GM12891 (cell line): ENCODE results near the gene NOL11.

Experiments
- DNase-seq: peaks from one replicate; pipeline ENCODE4 v3.0.0; 2011; ENCODE audit warnings: low spot score; ENCODE audit not compliant: insufficient read length
- FAIRE-seq: peaks from 2 replicates; lab custom pipeline; 2011; peaks lifted over from hg19 to GRCh38; lab: Jason Lieb, UNC
- PAX5 ChIP-seq: IDR thresholded peaks from 2 replicates; pipeline ENCODE4 v1.6.1; 2011; ENCODE audit warnings: low read length, moderate library complexity, mild to moderate bottlenecking; ENCODE audit not compliant: insufficient read depth, severe bottlenecking
- POLR2A ChIP-seq: IDR thresholded peaks from 2 replicates; pipeline ENCODE4 v1.6.1; 2011; ENCODE audit warnings: low read depth, low read length, control low read depth
- POLR2AphosphoS5 ChIP-seq: IDR thresholded peaks from 2 replicates; pipeline ENCODE4 v1.6.1; 2011; ENCODE audit warnings: low read depth, low read length, control low read depth
- POU2F2 ChIP-seq: IDR thresholded peaks from 2 replicates; pipeline ENCODE4 v1.6.1; 2011; ENCODE audit warnings: low read depth, mild to moderate bottlenecking, control low read depth, low read length, moderate library complexity
- SPI1 ChIP-seq: IDR thresholded peaks from 2 replicates; pipeline ENCODE4 v1.6.1; 2011; ENCODE audit warnings: low read depth, low read length, control low read depth
- TAF1 ChIP-seq: IDR thresholded peaks from 2 replicates; pipeline ENCODE4 v1.6.1; 2011; ENCODE audit warnings: low read depth, low read length, control low read depth

NOL11 gene

DNA sequence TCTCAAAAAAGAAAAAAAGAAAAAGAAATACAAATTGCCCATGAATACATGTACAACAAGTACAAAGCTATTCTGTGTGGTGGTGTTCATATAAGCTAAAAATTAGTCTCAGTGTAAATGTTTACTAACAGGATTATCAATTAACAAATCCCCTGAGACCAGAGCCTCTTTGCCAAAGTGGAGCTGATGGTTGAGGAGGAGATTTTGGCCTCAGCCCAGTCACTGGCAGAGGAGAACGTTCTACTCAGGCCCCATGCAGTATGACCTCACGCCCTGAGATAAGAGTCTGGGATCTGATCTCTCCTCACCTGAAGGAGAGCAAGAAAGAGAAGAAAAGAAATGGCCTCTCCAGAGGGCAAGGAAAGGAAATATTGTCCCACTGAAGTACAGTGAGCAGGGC, 35.5 kb upstream of the NOL11 start:
- FAIRE-seq (no peak), DNase-seq (no peak)
- TF ChIP-seq SPI1 (no peak), PAX5 (no peak), POU2F2 (no peak), TAF1 (no peak), POLR2A (no peak), POLR2AphosphoS5 (no peak)

DNA sequence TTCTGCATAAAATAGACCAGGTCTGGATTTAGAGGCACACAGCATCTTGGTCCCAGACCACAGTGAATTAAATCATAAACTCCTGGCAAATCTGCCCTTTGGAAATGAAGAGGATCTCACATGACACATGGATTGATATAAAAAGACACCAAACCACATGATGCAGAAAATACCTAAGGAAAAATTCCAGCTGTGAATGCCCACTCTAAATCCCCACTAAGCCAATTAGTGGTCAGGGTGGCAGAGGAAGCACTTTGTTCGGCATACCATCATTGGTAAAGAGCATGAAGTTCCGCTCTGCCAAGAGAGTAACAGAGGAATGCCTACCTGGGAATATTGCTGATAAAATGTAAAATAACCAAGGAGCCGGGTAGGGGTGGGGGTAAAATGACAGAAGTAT, 32.4 kb upstream of the NOL11 start:
- DNase-seq, result no peak
- TF ChIP-seq POU2F2 (no peak), SPI1 (no peak), POLR2AphosphoS5 (no peak), TAF1 (no peak), POLR2A (no peak), PAX5 (no peak)
- no peak for FAIRE-seq

DNA sequence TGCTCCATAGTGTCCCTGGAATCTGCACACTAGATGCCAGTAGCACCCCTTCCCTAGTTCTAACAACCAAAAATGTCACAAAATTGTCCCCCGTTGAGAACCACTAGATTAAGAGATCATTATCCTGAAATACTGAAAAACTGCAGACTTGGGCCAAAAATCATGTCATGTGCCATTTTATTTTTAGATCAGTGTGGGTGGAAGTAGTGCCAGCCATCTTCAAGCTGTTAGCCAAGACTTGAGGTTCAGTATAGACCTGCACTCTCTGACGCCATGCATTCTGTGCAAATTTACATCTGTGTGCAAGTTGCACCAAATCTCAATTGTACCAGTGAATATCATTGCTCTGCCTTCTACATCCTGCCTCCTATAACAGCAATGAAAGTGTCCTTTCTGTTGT, 31.5 kb upstream of the NOL11 start:
- DNase-seq (no peak), FAIRE-seq (no peak)
- TF ChIP-seq POLR2AphosphoS5, result no peak
- TF ChIP-seq TAF1, result no peak
- TF ChIP-seq SPI1, result no peak
- no peak for TF ChIP-seq PAX5
- TF ChIP-seq POLR2A, result no peak
- TF ChIP-seq POU2F2, result no peak

DNA sequence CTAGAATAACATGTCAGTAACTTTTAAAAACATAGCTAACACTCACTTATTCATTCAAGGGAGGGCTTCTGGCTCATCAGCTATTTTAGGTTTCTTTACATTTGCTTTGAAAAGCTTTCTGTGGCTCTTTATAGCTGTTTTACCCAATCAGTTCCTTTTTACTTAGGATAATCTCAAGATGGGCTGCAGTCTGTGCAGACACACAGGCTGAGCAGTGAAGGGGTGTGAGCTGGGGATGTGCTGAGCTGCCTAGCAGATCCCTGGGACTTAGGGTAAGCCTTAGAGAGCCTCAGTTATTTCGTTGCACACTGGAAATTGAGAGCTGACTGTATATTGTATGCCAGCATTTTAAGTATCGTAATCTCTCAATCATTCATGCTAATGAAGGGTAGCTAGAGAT, 30.2 kb upstream of the NOL11 start:
- no peak for DNase-seq
- no peak for TF ChIP-seq SPI1
- TF ChIP-seq POU2F2, result no peak
- no peak for TF ChIP-seq POLR2A
- TF ChIP-seq TAF1, result no peak
- no peak for TF ChIP-seq POLR2AphosphoS5
- TF ChIP-seq PAX5, result no peak
- FAIRE-seq, result no peak

DNA sequence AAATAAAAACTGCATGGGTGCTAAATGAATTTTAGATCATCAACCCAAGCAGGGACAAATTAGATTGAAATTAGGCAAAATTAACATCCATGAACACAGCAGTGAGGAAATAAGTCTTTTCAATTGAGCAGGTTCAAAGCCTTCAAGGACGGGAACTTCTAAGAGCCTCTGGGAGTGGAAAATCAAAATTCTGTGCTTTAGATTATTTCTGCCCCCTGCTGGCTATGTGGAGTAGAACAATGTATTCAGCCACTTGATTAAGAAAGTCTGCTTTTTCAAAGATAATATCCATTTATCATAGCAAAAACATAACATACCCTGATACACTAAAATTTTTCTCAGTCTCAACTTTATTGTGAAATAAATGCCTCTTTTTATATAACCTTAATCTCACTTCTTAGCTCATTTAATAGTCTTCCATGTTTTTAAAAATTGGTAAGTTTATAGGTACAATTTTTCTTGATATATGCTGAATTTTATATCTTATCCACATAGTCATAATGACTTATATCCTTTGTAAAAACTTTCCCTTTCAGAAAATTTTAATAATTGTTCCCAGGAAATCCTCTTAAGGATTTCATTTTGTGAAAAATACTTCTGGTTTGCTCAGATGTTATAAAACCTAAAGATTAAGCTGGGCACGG, 28.1 kb upstream of the NOL11 start:
- no peak for FAIRE-seq
- peak; percentile 53 for DNase-seq
- no peak for TF ChIP-seq SPI1
- TF ChIP-seq POU2F2, result no peak
- no peak for TF ChIP-seq PAX5
- no peak for TF ChIP-seq POLR2AphosphoS5

DNA sequence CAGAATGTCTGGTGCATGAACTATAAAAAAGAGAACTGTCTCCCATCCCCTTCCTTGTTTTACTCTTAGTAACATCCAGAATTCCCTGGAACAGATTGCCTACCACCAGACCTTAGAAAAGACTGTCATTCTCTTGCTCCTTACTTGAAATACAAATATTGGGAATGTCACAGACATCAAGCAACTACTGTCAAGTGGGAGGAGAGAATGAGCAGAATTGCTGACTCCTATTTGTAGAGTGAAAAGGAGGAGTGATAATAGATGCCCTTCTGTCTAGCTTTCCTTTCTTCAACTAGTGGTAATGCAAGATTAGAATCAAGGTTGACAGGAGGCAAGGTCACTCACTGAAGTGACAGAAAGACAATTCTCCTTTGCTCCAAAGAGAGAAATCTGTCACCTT, 23.9 kb upstream of the NOL11 start:
- no peak for TF ChIP-seq PAX5
- TF ChIP-seq SPI1, result no peak
- TF ChIP-seq POU2F2, result no peak
- no peak for TF ChIP-seq POLR2AphosphoS5
- TF ChIP-seq POLR2A, result no peak
- no peak for TF ChIP-seq TAF1
- DNase-seq (no peak), FAIRE-seq (no peak)

DNA sequence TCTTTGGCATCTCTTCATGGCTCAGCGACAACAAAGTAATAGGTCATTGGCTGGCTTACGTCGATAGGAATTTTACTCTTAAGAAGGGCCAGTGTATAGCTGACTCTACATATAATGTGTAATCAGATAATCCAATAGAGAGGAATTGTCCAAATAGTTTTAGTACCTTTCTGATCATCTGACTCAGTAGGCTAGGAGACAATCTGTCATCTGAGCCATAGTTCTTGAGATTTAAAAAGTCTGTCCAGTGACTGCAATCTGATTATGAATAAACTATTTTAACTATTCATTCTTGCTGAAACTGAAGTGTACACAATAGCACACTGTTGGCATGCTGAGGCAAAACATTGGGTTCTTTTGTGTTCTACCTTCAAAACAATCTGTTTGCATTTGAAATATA, 21.4 kb upstream of the NOL11 start:
- no peak for TF ChIP-seq PAX5
- TF ChIP-seq POU2F2, result no peak
- TF ChIP-seq SPI1, result no peak
- TF ChIP-seq POLR2A, result no peak
- no peak for TF ChIP-seq TAF1
- no peak for TF ChIP-seq POLR2AphosphoS5
- DNase-seq, result no peak
- FAIRE-seq, result no peak

DNA sequence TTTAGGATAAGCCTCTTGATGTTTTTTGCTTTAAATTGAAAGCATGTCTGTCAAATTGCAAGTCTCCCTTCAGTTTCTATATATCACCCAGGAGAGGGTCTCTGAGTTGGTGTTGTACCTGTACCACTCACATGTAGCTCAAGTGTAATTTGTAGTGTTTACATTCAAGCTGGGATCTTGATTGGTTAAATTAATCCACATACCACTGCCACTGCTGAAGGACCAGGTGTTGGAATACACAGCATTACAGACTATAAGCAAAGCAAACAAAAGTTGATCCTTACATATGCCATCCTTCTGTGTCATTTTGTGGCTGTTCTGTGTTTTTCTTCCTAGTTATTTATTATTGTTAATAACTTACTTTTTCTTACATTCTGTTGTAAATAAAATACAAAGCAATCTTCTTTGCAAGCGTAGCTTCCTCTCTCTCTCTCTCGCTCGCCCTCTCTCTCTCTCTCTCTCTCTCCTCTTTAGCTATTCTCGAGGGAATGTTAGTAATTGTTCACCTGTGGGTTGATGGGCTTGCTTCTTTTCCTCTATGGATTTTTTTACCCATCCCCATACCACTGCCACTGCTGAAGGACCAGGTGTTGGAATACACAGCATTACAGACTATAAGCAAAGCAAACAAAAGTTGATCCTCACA, 20.8 kb upstream of the NOL11 start:
- FAIRE-seq (no peak), DNase-seq (no peak)
- TF ChIP-seq SPI1 (no peak), POLR2A (no peak), PAX5 (no peak), POLR2AphosphoS5 (no peak)

DNA sequence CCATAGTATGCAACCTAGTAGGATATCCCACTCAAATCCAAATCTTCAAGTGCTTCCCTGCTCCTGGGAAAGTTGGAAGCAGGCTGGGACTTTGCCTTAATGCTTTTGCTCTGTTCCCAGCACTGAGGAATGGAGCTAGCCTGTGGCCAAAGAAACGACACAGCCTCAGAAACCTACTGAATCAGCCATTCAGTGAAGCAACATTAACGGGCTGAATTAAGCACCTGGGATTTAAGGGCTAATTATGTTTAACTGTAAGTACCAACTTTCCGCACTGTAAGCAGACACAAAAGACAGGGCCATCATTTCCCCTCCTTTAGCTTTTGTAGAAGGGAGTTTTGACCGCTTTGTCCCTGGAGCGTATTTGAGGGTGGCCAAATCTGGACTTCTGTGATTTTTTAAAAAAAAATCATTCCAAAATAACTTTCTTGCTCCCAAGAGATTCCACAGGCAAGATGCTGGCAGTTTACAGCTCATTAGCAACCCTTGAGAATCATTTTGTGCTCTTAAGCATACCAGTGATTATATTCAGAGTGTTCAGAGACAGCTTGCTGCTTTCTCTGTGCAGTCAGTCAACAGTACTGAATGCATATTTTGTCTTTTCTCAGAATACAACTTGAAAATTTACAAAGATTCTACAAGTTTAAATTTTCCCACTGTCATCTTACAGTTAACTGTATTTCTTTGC, 17.6 kb upstream of the NOL11 start:
- DNase-seq (no peak), FAIRE-seq (no peak)
- TF ChIP-seq POU2F2 (no peak), POLR2A (no peak), POLR2AphosphoS5 (no peak), PAX5 (no peak), SPI1 (no peak), TAF1 (no peak)
